GM12865 (cell line): ENCODE data around the gene CTAGE6.
"Not testable (repeated sequence)": the region's sequence is repeated elsewhere in the genome, so short reads cannot be mapped to it uniquely, and the experiment has no call there.

Experiments used
- DNase-seq: peaks from one replicate; pipeline ENCODE4 v3.0.0; 2010; ENCODE audit warnings: low read depth
- H3K4me3 ChIP-seq: 2 replicates; pipeline ENCODE4 v1.5.1; 2011; ENCODE audit warnings: mild to moderate bottlenecking, low read depth, low read length, control low read depth

The CTAGE6 gene, protein sequence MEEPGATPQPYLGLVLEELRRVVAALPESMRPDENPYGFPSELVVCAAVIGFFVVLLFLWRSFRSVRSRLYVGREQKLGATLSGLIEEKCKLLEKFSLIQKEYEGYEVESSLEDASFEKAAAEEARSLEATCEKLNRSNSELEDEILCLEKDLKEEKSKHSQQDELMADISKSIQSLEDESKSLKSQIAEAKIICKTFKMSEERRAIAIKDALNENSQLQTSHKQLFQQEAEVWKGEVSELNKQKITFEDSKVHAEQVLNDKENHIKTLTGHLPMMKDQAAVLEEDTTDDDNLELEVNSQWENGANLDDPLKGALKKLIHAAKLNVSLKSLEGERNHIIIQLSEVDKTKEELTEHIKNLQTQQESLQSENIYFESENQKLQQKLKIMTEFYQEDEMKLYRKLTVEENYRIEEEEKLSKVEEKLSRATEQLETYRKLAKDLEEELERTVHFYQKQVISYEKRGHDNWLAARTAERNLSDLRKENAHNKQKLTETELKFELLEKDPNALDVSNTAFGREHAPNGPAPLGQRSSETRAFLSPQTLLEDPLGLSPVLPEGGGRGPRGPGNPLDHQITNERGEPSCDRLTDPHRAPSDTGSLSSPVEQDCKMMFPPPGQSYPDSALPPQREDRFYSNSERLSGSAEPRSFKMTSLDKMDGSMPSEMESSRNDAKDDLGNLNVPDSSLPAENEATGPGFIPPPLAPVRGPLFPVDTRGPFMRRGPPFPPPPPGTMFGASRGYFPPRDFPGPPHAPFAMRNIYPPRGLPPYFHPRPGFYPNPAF

DNA sequence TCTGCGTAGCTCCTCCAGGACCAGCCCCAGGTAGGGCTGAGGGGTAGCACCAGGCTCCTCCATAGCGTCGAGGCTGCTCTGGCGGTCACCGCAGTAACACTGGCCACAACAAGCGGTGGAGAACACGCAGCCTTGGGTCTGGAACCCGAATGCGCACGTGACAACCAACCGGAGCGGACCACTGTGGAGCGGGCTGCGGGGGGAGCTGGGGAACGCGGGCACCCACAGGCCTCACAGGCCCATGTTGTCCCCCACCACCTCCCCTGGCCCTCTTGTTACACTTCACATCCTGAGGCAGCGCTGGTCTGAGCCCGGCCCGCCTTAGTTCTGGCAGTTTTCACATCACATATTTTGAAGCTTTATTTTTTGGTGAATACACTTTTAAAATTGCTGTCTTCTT is at the start of gene CTAGE6:
Gene CTAGE6, minus strand, starts transcription at position 101 of the 400 bp plus-strand sequence. Its CDS starts 38 bp downstream, at position 63.
- not testable (repeated sequence) for DNase-seq, H3K4me3 ChIP-seq

DNA sequence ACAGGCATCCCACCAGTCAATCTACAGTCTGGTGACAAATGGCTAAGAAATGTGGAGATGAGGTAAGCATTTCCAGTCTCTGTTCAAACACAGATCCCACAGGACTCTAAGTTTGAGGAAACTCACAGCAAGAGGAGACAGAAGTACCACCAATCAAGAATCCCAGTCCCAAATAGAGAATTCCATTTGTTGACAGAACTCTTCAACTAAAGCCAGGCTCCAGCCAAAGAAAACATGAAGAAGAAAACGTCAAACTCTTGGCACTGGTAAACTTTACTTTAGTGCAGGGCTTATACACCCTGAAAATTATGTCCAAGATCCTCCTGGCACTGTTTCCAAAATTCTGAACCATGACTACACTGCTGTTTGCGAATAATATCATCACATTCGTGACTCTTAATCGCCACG is 49.2 kb upstream of the CTAGE6 start:
- not testable (repeated sequence) for H3K4me3 ChIP-seq, DNase-seq

DNA sequence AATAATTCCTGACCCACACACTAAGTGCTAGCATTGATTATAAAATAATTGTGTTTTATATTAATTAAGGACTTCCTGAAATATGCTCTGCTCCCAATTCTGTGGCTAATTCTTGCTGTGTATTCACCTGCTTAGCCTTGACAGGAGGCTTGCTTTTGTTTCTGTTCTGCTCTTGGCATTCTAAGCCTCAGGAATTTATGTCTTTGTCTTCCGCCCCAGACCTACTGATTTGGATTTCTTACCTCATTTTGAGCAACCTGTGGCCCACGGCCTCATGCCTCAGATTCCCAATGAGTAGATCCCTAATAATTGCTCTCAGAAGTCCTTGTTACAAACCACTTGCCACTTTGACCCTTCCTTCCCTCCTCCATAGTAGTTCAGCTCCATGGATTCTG is 40.4 kb upstream of the CTAGE6 start:
- H3K4me3 ChIP-seq, DNase-seq: not testable (repeated sequence)

DNA sequence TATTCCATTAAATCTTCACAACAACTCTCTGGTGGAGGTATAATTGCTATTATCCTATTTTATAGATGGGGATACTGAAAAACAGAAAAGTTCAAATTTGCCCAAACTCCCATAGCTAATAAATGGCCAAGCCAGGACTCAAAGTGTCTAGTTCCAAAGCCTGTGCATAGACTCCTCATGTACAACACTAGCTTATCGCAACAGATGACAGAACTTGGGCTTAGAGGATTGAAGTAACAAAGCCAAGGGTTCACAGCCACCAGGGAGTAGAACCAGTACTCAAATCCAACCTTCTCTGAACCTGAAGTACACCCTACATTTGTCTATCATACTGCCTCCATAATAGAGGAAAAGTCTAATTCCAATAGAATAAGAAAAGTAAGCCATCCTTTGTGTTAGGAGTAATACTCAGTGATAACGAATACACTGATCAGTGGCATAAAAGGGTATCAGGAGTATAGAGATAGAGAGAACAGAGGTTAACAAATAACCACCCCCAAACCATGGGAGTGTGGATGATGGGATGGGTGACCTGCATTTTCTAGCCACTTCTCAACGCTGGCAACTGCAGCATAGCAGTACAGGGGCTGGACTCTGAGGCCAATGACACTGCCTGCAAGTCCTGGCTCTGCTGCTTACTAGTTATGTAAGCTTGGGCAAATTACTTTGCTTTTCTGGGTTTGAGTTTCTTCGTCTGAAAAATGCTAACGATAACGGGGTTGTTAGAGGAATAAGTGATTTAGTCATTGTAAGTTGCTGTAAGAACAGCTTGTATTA is 39.8 kb upstream of the CTAGE6 start:
- not testable (repeated sequence) for H3K4me3 ChIP-seq, DNase-seq

DNA sequence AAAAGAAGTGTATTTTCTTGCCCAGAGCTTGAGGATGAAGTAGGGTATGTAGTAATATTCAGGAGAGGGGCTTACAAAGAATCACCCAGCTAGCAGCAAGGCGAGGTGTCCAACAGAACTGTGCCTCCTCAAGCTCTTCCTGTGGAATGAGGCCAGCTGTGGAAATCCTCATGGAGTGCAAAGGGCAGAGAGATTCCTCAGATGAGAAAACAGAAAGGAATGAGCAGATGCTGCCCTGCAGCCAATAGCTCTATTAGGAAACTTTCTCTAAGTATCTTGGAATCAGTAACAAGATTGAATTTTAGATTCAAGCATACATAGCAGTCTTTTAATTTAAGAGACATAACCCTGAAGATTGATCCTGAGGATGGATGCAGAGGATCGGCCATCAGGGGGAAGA is 38.2 kb upstream of the CTAGE6 start:
- not testable (repeated sequence) for DNase-seq, H3K4me3 ChIP-seq

DNA sequence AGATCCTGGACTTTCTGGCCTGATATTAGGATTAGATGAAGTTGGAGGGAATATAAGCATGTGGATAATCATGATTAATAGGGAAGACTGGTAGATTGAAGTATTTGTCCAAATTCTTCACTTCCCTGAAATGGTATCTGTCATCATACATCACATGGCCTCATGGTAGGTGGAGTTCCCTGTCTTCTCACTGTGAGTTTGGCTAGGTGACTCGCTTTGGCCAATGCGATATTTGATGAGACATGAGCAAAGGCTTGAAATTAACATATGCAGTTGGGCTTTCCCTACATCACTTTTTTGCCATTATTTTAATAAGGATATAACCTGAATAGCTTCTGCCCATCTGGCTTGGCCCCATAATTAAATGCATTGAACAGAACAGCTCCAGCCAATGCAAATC is 35.1 kb upstream of the CTAGE6 start:
- DNase-seq, H3K4me3 ChIP-seq: not testable (repeated sequence)

DNA sequence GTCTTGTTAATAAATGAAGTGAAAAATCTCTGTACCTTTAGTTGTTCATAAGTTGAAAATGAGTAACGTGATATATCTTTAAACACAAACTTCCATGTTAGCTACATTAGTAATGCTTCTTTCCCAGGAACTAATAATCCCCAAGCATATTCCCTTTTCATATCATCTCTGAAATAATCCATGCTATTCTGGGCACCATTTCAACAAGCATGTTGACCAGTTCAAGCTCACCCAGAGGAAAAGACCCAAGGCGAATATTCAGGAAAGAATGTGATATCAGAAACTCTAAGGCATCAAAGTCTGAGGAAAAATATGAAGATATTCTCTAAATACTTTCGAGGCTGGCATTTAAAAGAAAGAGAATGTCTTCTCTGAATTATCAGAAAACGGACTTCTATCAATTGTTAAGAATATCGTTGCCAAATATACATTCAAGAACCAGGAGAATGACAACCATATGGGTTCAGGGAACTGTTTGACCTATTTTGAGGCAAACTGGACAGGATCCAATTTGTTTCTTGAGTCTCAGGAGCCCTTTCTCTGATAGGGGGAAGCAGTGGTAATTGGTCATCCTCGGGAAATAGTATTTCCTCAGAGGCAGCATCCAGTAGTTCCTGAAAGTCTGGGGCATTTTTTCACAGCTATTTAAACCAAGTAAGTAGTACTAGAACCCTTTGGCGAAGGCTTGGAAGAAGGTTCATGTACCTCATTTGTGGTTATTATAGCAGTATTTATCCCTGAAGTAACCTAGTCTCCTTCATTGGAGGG is 28.1 kb upstream of the CTAGE6 start:
- not testable (repeated sequence) for H3K4me3 ChIP-seq, DNase-seq

DNA sequence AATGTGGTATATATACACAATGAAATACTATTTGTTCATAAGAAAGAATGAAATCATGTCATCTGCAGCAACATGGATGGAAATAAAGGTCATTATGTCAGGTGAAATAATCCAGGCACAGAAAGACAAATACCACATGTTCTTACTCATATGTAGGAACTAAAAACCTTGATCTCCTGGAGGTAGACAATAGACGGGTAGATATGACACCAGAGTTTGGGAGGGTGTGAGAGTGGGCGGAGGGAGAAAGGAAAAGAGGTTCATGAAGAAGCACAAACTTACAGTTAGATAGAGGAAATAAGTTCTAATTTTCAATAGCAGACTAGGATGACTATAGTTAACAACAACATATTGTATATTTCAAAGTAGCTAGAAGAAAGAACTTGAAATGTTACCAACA is 22.1 kb upstream of the CTAGE6 start:
- DNase-seq, H3K4me3 ChIP-seq: not testable (repeated sequence)

DNA sequence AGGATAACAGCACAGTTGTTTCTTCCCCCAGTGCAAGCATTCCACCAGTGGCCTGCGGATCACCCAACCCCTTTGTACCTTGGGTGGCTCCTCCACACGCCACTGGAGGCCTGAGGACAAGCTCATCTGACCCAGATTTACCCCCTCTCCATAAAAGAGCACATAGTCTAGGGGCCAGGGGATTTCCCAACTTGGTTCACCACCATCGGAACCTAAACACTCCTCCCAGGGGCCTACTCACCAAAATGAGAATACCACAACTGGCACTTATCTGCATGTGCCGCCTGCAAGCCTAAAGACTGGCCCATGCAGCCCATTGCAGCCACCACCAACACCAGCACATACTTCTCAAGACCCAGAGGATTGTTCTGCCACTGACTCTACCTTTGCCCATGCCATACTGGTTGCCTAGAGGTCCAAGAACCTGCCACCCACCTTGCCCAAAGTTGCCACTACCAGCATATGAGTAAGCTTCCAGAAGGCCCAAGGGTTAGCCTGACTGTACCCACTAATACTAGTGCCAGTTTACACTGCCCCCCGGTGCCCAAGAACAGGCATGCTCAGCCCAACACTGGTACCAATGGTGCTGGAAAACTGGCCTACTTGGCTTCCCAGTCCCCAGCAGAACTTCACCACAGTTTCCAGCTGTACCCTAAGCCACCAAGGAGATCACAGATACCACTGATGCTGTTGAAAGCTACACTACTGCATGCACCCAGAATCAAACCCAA is 15.4 kb upstream of the CTAGE6 start:
- H3K4me3 ChIP-seq, DNase-seq: not testable (repeated sequence)

DNA sequence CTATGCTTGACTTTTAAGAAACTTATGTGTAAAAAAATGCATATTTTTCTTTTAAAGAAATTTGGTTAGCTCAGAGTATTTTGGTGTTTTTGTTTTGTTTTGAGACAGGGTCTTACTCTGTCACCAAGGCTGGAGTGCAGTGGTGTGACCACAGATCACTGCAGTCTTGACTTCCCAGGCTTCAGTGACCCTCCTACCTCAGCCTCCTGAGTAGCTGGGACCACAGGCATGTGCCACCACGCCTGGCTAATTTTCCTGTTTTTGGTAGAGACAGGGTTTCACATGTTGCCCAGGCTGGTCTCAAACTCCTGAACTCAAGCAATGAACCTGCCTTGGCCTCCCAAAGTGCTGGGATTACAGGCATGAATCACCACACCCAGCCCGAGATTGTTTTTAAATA is 10.0 kb upstream of the CTAGE6 start:
- not testable (repeated sequence) for H3K4me3 ChIP-seq, DNase-seq

DNA sequence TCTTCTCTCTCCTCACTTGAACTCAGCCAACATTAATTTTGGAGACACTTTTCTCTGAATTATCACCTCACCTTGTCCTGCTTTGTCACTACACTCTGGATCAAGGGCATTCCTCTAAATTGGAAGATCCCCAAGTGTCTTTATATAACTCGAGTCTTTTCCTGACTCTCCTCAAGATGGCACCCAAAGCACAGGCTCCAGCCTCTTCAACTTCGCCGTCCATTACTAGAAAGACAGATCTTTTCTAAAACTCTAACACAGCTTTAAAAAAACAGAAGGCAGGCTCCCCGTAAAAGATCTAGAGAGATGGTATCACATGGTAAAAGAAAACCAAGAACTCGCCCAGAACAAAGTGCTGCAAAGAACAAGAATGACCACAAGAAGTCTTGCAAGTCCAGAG is 8.2 kb upstream of the CTAGE6 start:
- not testable (repeated sequence) for DNase-seq, H3K4me3 ChIP-seq

DNA sequence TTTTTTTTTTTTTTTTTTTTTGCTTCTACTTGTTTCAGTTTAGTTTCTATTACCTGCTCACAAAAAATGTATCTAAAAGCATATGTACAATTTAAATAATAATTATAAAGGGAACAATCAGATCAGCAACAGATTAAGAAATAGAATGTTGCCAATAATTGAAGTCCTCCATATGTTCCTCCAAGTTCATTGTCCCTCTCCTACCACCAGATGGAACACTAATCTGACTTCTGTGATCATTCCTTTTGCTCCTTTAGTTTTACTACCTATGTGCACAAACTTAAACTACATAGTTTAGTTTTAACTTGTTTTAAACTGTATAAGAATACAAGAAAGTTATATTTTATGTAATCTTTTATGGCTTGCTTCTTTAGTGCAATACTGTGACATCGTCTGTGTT is 5.6 kb upstream of the CTAGE6 start:
- DNase-seq, H3K4me3 ChIP-seq: not testable (repeated sequence)

DNA sequence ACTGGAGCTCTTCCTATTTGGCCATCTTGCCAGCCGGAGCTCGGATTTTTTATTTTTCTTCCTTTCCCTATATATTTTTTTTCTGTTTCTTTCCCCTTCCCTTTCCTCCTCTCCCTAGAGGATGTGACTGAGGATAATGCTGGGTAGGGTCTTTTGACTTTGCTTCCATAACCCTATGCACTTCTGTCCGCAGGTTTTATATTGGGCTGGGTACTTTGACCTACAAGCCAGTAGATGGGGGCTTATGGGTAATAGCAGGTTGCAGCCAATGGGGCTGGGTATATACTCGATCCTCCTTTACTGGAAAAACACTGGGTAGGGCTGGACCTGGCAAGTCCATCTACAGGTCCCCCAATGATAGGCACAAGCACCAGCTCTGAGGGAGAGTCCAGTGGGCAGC is 12.2 kb downstream of the CTAGE6 start:
- DNase-seq = not testable (repeated sequence)

More for the DNA sequence above, 12.2 kb downstream of the CTAGE6 start:
- H3K4me3 ChIP-seq = not testable (repeated sequence)
